Suppressor macrophage treated with lipopolysaccharide for 4 hours (primary cell): ENCODE measurements around the gene KIRREL1.

ENCODE experiments used
- DNase-seq: peaks from one replicate; pipeline ENCODE4 v3.0.0-alpha.2; 2020

The KIRREL1 gene

DNA sequence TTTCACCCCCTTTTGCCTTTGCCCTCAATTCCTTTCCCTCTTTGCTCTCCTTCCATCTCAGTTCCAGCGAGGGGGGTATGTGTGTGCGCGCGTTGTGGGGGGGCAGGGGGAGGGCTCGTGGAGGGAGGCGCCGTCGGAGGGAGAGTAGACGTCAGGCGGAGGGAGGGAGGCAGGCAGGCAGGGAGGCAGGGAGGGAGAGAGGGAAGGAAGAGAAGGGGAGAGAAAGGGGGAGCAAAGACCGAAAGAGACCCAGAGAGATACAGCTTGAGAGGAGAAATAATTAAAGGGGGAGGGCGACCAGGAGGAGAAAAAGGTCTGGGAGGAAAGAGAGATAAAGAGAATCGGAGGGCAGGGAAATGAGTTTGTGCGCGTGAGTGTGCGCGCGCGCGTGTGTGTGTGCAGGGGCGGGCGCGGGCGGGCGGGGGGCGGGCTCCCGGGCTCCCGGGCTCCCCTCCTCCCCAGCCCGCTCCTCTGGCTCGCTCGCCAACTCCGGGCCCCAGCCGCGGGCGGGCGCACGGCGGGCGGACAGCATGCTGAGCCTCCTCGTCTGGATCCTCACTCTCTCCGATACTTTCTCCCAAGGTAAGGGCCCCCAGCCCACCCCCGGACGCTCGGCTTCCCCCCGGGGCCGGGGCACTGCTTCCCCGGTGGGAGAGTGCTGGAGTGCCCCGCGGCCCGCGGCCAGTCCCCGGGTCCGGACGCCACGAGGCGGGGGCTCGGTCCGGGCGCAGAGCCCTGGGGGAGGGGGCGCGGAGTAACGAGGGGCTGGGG is at the start of gene KIRREL1:
Gene KIRREL1 (plus strand): TSS at position 499 of the 771 bp plus-strand sequence. CDS start 32 bp downstream, at position 531.
- no peak for DNase-seq

DNA sequence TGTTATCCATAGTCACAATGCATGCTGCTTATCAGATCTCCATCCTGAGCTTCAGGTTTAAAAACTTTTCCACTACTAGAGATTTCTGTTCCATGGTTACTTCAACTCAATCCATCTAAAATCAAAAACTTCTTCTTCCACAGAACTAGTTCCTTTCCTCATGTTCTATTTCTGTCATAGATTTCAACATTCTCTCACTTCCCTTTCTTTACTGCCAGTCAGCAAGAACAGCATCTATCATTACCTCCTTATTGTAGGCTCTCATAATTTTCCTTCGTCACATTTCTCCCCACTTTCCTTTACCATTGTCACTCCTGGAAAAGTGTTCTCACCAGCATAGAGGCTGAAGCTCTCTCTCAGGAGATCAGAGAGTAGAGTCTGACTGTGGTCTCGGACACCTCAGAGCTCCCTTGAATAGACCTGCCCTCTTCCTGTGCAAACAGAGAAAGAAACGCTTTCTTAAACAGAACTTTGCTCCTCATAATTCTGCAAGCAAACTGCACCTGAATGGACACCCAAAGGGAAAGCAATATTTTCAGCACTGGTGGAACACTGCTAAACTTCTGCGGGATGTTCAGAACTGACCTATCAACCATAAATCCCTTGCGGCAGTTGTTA is 48.7 kb upstream of the KIRREL1 start:
- DNase-seq: peak; percentile 73

DNA sequence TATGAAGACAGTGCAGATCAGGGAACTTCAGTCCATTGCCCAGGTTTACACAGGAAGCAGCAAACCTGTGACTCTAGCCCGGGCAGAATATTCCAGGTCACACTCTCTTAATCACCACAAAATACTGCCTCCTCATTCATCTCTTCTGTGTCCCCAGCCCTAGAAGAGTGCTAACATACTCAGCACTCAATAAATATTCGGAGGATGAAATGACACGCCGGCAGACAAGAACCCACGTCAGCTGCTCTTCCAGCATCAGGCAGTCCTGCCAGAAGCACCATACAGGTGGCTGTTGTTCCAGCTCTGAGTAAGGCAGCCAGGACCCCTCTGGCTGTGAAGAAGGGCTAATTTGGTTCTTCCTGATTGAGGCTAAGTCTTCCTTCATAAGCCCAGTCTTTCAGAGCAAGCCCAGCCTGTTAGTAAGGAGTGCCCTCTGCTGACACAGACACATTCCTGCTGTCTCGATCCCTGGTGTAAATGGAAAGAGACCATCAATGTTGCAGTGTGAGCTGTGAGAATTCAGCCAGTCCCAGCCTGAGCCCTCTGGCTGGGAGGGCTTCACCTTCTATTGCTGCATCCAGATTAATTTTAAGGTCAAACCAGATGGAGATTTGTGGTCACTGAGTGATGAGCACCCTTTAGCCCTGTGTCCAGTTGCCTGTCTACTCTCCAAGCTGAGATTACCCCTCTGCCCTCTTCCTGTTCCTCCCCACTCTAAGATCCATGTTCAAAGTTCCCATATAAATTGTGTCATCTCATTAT is 45.0 kb upstream of the KIRREL1 start:
- peak; percentile 75 for DNase-seq

DNA sequence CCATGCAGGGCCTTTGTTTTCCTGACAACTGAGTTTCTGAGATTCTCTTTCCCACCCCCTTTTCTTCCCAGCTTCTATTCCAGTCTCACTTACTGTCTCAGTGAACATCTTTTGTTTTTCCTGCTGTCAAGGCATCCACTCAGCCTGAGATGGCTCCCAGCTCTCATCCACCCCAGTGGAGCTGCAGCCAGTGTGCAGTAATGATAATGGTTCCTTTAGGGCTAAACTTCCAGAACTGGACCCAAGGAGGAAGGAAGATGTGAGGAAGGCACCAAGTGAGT is 44.4 kb upstream of the KIRREL1 start:
- no peak for DNase-seq

DNA sequence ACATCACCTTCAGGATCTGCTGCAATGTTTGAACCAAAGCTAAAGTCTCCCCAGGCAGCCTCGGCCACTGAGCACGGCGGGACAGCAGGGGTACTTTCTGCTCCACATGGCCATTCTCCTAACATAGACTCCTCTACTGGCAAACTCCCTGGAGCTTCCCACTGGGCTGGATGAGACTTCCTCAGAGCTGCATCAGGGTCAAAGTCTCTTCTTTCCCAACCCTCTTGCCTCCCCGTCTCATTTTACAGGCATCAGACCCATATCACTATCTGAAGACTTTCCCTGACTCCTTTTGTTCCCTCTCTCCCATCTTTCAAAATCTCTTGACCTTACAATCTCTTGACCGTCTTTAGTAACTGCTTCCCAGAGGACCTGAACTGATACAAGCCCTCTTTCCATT is 42.2 kb upstream of the KIRREL1 start:
- DNase-seq: no peak

DNA sequence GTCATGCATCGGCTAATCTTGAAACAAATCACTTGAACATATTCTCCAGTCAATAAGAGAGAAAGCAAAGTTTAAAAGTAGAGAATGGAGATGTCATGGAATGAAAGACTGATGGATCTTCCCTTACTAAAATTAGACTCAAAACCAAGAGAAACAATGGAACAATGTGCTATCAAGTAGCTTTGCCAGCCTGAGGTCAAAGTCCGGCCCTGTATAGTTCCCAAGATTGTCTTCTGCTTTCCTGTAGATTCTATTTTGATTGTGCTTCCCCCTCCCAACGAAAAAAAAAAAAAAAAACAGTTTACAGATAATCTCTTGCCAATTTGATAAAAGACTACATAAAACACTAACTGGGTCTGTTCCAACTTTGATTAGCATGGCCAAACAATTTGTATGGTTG is 40.8 kb upstream of the KIRREL1 start:
- DNase-seq: no peak

DNA sequence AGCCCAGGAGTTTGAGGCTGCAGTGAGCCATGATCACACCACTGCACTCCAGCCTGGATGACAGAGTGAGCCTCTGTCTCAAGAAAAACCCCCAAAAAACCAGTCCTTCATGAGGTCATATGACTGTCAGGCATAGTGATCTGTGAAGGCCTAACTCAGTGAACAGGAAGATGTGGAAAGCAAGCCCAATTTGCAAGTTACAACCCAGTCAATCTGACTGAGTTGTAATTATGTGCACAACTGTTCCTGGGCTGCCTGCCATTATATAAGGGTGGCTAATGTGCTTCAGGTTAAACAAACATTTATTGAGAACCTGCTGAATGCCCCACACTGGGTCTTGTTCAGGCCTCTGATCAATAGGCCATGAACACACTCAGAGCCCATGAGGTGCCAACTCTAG is 38.2 kb upstream of the KIRREL1 start:
- peak; percentile 58 for DNase-seq

DNA sequence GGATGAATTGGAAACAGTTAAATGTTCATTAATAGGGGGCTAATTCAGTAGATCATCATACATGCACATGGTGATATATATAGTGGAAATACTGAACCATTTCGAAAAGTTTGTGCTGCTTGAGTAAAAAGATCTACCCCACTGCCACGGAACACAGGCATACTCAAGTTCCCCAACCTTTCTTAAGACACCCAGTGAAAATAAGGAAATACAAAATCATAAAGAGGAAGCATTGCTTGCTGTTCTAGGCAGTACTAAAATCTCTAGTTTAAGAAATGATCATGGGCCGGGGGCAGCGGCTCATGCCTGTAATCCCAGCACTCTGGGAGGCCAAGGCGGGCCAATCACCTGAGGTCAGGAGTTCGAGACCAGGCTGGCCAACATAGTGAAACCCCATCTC is 37.6 kb upstream of the KIRREL1 start:
- peak; percentile 68 for DNase-seq

DNA sequence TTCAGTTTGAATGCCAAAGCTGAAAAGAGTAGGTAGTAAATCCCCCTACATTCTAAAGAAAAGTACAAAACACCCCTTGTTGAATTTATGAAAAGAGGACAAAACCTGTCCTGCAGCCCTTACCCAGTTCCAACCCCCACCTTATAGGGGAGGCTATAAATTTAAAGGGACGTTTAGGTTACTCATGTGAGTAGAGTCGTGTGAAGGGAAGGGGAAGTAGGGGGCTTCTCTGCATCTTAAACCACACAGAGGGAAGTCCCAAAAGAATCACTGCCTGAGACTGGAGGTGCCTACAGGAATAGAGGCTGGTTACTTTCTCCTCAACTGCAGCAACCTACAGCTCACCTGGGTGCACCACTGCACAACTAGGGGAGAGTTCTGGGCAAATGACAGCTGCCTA is 36.7 kb upstream of the KIRREL1 start:
- peak; percentile 26 for DNase-seq

DNA sequence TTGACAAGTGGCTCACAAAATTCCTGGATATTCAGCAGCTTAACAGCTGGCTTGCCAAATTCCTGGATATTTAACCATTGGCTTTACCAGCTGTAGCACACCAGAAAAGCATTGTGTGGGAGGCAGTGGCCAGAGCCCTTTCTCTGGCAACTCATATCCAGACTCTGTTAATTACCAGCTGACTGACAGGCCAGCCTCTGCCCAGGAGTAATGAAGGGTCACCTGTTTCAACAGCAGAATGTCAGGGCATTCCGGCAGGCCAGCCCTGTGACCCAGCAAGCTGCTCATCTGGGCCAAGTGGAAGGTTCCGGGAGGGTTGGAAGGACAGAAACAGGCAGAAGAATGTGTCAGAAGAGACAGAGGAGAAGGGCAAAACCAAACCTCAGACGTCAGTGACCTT is 35.2 kb upstream of the KIRREL1 start:
- DNase-seq: no peak

DNA sequence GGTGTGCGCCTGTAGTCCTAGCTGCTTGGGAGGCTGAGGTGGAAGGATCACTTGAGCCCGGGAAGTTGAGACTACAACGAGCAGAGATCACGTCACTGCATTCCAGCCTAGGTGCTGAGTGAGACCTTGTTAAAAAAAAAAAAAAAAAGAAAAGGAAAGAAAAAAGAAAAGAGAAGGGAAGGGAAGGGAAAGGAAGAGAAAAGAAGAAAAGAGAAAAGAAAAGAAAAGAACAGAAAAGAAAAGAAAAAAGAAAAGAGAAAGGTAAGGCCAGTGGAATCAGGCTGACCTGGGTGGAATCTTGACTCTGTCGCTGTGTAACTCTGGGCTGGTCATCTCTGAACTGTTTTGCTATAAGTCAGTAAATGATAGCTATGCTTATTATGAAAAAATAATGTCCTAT is 33.7 kb upstream of the KIRREL1 start:
- no peak for DNase-seq

DNA sequence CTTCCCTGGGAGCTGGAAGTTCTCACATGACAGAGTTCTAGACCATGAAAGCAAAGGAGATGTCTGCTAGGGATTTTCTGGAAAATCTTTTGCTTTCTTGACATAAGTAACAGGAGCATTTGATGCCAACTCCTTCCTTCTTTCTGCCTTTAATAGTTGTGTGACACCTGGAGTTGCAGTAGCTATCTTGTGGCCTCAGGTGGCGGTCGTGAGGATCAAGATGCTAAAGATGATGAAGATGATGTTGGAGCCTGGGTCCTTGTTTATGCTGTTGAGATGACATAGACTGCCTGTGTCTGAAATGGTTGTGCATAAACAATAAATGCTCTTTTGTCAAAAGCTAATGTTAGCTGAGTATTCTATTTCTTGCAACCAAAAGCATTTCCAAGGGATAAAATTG is 32.7 kb upstream of the KIRREL1 start:
- DNase-seq: no peak

DNA sequence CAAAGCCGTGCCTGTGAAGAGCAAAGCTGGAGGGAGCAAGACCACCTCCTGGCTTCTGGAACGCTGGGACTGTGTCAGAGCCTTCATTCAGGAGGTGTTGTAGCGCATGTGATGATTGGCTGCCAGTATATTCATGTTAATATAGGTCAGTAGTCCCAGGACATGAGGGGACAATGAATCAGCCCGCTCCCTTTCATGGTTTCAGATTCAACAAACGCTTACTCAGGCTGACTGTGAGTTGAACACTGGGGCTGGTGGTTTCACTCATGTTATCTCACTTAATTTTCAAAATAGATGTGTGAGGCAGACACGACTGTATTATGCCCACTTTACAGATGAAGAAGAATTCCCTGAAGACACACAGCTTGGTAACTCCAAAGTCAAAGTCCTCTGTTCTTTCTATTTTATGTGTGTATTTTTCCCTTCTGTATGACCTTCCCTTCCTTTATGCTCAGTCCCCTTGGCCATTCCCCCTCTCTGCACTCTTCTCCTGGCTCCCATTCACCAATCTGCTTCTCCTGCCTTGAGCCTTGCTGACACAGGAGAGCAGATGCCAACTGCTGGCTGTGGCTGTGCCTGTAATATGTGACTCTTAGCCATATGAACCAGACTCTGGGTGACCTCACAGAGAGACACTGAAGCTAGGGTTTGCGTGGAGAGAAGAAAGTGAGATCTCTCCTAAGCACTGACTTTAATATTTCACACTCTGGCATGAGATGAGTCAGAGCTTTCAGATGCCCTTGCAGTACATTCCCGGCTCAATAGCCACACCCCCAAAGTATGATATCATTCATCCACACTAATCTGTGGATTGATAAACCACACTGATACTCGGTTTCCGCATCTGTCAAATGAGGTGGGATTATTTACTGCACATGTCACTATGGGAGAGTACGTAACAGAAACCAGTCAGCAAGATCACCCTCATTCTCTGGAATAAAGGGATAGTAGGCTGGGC is 31.4 kb upstream of the KIRREL1 start:
- peak; percentile 77 for DNase-seq

DNA sequence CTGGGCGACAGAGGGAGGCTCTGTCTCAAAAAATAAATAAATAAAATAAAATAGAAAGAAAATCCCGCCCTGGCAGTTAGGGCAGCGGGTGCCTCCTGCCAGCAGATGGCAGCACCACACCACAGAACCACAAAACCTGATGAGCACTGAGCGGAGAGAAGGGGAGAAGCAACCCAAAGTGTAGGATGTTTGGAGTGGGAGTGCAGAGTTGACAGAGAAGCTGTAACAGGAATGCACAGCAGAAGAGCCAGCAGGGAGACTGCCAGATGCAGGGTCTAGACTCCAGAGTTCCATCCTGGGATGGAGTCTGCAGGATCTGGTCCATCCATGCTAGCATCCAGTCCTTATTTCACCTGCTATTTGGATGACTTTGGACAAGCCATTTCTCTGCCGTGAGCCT is 29.7 kb upstream of the KIRREL1 start:
- peak; percentile 81 for DNase-seq

DNA sequence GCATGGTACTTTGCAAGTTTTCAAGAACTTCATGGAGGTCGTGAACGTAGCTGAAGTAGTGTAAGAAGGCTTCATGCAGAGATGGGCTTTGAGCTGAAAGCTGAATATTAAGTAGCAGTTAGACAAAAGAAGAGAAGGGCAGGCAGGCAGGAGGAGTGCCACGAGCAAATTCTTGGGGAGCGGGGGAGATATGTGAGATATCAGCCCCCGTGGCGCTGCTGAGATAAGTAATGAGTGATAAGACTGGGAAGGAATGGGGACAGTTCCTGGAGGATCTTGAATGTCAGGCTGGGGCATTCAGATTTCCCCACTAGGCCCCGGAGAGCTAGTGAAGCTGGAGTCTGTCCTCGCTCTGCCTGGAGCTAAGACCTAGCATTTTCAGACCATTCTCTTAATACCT is 27.9 kb upstream of the KIRREL1 start:
- DNase-seq: no peak

DNA sequence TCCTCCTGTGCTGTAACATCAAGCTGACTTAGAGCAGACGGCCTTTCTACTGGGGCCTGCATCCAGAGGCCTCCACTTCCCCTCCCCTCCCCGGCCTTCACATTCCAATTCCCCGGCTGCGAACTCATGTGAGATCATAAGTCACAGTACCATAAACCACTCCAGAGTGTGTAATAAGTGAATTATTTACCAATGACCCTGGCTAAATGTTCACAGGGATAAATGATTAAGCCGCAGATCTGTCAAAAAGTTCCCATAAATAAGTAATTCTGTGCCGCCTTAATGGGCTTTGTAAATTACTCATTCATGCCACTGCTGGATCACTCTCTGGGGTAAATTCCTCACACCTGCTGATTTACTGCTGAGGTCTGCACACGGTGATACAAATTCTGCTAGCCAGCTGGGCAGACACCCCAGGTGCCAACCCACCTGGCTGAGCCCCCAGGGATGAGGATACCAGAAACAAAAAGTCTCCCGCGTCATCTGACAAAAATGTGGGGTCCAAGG is 27.4 kb upstream of the KIRREL1 start:
- no peak for DNase-seq

DNA sequence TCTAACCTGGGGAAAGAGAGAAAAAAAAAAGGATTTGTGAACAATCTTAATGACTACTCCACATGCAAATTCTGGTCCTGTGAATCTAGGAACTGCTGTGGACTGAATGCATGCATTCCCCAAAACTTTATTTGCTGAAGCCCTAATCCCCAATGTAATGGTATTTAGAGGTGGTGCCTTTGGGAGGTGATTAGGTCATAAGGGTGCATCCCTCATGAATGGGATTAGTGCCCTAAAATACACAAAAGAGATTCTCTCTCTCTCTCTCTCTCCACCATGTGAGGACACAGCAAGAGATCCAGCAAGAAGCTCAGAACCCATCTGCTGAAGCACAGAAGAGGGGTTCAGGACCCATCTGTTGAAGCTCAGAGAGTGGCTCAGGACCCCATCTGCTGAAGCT is 26.2 kb upstream of the KIRREL1 start:
- no peak for DNase-seq

DNA sequence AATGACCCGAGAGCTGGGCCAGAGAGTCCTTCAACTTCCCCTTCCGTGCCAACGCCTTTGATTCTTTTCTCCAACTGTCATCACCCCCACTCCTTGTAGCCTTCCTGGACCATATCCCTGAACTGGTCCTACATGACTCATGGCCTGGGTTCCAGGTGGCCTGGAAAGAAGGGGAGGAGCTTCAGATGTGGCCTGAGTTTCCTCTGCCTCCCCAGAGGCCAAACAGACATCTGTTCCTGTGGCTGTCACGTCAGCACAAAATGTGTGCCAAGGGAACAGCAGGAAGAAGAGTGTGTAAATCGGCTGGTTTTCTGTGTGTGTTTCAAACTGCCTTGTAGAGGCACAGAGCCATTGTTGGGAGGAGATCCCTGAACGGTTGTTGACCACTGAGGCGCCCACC is 24.9 kb upstream of the KIRREL1 start:
- DNase-seq: no peak

DNA sequence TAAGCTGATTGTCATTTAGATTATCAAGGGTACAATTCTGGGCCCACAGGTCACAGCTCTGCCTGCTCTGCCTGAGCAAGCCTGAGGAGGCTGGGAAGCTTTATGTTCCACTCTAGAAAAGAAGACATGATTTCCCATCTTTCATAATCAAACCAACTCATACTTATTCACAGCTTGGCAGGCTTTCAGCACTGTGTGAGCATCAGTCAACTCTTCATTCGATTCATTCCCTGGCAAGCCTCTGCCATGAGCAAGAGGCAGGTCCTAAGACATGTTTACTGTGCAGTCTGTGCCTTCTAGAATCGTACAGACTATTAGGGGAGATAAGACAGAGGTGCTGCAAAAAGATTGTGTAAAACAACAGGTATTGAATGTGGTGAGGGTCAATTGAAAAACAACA is 24.5 kb upstream of the KIRREL1 start:
- DNase-seq: peak; percentile 58

DNA sequence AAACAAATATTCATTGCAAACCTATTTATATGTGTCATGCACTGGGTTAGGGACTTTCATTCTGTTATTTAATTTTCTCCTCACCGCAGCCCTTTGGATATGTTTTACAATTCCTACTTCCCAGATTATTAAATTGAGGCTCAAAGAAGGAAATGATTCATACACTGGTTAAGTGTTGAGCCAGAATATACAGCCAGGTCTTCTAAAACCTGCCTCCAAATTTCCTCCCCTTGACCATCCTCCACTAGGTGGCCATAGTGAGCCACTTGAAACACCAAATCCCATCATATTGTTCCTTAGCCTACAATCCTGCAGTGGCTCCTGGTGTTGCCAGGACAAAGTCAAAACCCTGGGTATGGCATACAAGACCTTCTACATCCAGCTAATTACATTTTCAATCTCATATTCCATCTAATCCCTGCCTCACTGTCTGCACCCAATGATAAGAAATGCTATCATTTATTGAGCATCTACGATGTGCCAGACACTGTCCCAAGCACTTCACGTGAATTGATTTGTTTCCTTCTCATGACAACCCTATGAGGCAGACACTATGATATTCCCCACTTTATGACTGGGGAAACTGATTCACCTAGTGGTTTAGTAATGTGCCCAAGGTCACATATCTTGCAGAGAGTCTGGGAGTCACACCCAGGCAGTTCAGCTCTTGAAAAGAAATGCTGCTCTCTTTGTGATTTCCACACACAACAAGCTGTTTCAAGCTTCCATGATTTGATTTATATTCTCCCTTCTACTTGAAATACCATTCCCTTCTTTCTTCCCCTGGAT is 23.6 kb upstream of the KIRREL1 start:
- DNase-seq: peak; percentile 32

DNA sequence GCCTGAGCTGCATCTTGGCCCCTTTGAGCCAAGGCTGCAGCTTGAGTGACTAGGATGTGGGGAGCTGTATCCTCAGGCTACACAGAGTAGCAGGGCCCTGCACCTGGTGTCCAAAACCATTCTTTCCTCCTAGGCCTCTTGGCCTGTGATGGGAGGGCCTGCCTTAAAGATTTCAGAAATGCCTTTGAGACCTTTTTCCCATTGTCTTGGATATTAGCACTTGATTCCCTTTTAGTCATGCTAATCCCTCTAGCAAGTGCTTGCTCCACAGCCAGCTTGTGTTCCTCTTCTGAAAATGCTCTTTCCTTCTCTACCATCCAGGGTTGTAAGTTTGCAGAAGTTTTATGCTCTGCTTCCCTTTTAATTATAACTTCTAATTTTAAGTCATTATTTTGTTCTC is 21.7 kb upstream of the KIRREL1 start:
- DNase-seq: no peak
